Spleen (tissue), 11 donors: ENCODE data around the gene TBKBP1. TPM values are rescaled to one million over a fixed set of nuclear protein-coding genes. Genes with fewer than 3 reads are reported as not detected.

Experiments used
- DNase-seq: peaks from one replicate; pipeline ENCODE4 v3.0.0-alpha.2; 2020
- H3K27ac ChIP-seq, 8 donors: fragments of 200-600 bp; sonication (generic) in 7 of 8; 1 replicate in 4 of 8; 2 replicates in 4 of 8; pipeline versions ENCODE4 v1.5.0 to v1.8.0; 2016 to 2021; ENCODE audit warnings: inconsistent platforms in 4 of 8, mild to moderate bottlenecking in 4 of 8, moderate library complexity in 1 of 8
- H3K27me3 ChIP-seq, 7 donors: fragments of 200-600 bp; sonication (generic) in 6 of 7; replicated peaks in 1 of 7; 1 replicate in 4 of 7; 2 replicates in 3 of 7; pipeline versions ENCODE4 v1.5.0 to v1.8.0; 2016 to 2021; ENCODE audit warnings: inconsistent platforms in 3 of 7, mild to moderate bottlenecking in 1 of 7
- H3K36me3 ChIP-seq, 6 donors: fragments of 200-600 bp; sonication (generic) in 5 of 6; 1 replicate in 4 of 6; 2 replicates in 2 of 6; pipeline versions ENCODE4 v1.5.0 to v1.8.0; 2016 to 2021; ENCODE audit warnings: inconsistent platforms in 2 of 6
- H3K4me1 ChIP-seq, 6 donors: fragments of 200-600 bp; sonication (generic) in 5 of 6; 1 replicate in 3 of 6; 2 replicates in 3 of 6; pipeline versions ENCODE4 v1.5.0 to v1.8.0; 2016 to 2021; ENCODE audit warnings: inconsistent platforms in 3 of 6
- H3K4me3 ChIP-seq, 8 donors: fragments of 200-600 bp; sonication (generic) in 7 of 8; 1 replicate in 4 of 8; 2 replicates in 4 of 8; pipeline versions ENCODE4 v1.5.0 to v1.8.0; 2016 to 2021; ENCODE audit warnings: inconsistent platforms in 4 of 8, mild to moderate bottlenecking in 4 of 8, moderate library complexity in 2 of 8
- H3K9me3 ChIP-seq, 8 donors: fragments of 200-600 bp; sonication (generic) in 7 of 8; 1 replicate in 4 of 8; 2 replicates in 4 of 8; pipeline versions ENCODE4 v1.5.0 to v1.8.0; 2016 to 2021; ENCODE audit warnings: inconsistent platforms in 4 of 8
- CTCF ChIP-seq, 11 experiments: fragments of 200-600 bp in 7 of 11; fragments of 450-650 bp in 4 of 11; sonication (generic) in 4 of 11; IDR thresholded peaks in 8 of 11; conservative IDR thresholded peaks in 3 of 11; 1 replicate in 7 of 11; 2 replicates in 4 of 11; pipeline versions ENCODE4 v1.4.0 to v1.8.0; 2016 to 2021; ENCODE audit warnings: antibody characterized with exemption in 11 of 11, inconsistent platforms in 4 of 11, mild to moderate bottlenecking in 1 of 11
- POLR2A ChIP-seq, 3 donors: fragments of 450-650 bp; IDR thresholded peaks; one replicate each; pipeline ENCODE4 v1.5.1; 2017; ENCODE audit warnings: antibody characterized with exemption in 3 of 3, mild to moderate bottlenecking in 1 of 3
- POLR2AphosphoS5 ChIP-seq, 3 donors: sonication (generic); formaldehyde crosslinking; IDR thresholded peaks; one replicate each; pipeline ENCODE4 v1.5.1; 2017; ENCODE audit warnings: antibody characterized with exemption in 3 of 3
- WGBS, 5 donors: extraction: QIAGEN DNeasy Blood & Tissue Kit in 3 of 5; methylation state at CpG; one replicate each; pipeline versions ENCODE4 v1.1.5 to v1.1.7; 2013 to 2018; 5-methylcytosine and 5-hydroxymethylcytosine counted together
- intact Hi-C: fragments of 100-400 bp; cut with DNase I; formaldehyde crosslinking; loops from one replicate; pipeline ENCODE4 v1.15.0; 2023; ENCODE audit warnings: low total_unique reads
- polyA plus RNA-seq, 3 donors: library from polyadenylated mRNA; stranded (reverse); fragments of 200-250 nt; gene quantifications; one replicate each; pipeline ENCODE4 v1.2.1, GENCODE V29; 2013
- small RNA-seq, 4 donors: library from RNA; depleted of rRNA; stranded (forward); fragments of <200 nt; gene quantifications; one replicate each; pipeline ENCODE3, GENCODE V24; 2016
- total RNA-seq, 7 donors: library from RNA; depleted of rRNA in 3 of 7; stranded (reverse); fragments of >200 nt in 3 of 7; fragmentation: NEBNext Ultra II Directional in 4 of 7; extraction: Animal tissue kit (Norgen Biotek cat#: 25700) in 4 of 7; gene quantifications; one replicate each; pipeline versions ENCODE4 v1.1.0 to v1.2.1, GENCODE V29; 2016 to 2021
- donor health status: healthy with polysubstance abuse.
- donor health status: DM: no; HTN: no; CAD: no; lungs with moderate emphysema.
- donor health status: DM: no; HTN: no; CAD: no.
- donor health status: Bipolar disorder and iron deficiency.
- donor health status: healthy.
- donor health status: DM: no; HTN: no; CAD: no.
- donor health status: DM: yes; HTN: yes; CAD: no.

The TBKBP1 gene
- total and polyA plus RNA-seq, 10 donors = 3.8 to 28.0 (median 16.9) TPM

GRCh38 chr17:47757386-47757785, 63.4 kb downstream of the TBKBP1 start:
- intact Hi-C loops = no loop called here
- no peak for DNase-seq
- Histone ChIP-seq H3K36me3 (no peaks in the 10 kb centered on the region), H3K4me1 (no peaks in the 10 kb centered on the region), H3K27me3 (peaks cover 0 to 18% (median 0%) of the 10 kb centered on the region in 7 donors), H3K27ac (no peak overlapping the region), H3K9me3 (peaks cover 0 to 39% (median 26%) of the 10 kb centered on the region in 8 donors), H3K4me3 (no peak overlapping the region)
- WGBS, 5 donors = 33 to 64% (median 44%) methylated on average over 1 of the region's 1 CpG
- no peak for TF ChIP-seq POLR2A (IDR thresholded peaks at IDR 0.05)
- no peak for TF ChIP-seq POLR2AphosphoS5 (IDR thresholded peaks at IDR 0.05)
- TF ChIP-seq CTCF (IDR thresholded peaks at IDR 0.05 in 8 of 11, conservative IDR thresholded peaks at IDR 0.05 in 3 of 11) = no peak

GRCh38 chr17:47760409-47761140, 66.6 kb downstream of the TBKBP1 start:
- no peak for DNase-seq
- WGBS, 5 donors = 80 to 88% (median 82%) methylated on average over 5 of the region's 5 CpGs
- Histone ChIP-seq H3K36me3 (no peaks in the 10 kb centered on the region), H3K27me3 (peaks cover 0 to 15% (median 0%) of the 10 kb centered on the region in 7 donors), H3K27ac (no peak overlapping the region), H3K9me3 (peaks cover 0 to 49% (median 31%) of the 10 kb centered on the region in 8 donors), H3K4me3 (no peak overlapping the region), H3K4me1 (peaks cover 0 to 5% (median 0%) of the 10 kb centered on the region in 6 donors)
- intact Hi-C loops = no loop called here
- TF ChIP-seq POLR2A (IDR thresholded peaks at IDR 0.05) (no peak), CTCF (IDR thresholded peaks at IDR 0.05 in 8 of 11, conservative IDR thresholded peaks at IDR 0.05 in 3 of 11) (no peak)

Small RNA genes within 50 kb of the gene (small RNA-seq; reads per million reads assigned to genes)
- 0 reads per million in 4 donors for gene AC015674.1

Other genes with a start within 250 kb of the TBKBP1 start
- 100 to 1,000 TPM in 6 of 7 donors, 10 to 100 TPM in 1; 97.0 to 165 (median 114) TPM for gene NPEPPS, start 163.1 kb upstream of the TBKBP1 start, total RNA-seq
- 10 to 100 TPM; 19.2 to 28.6 (median 25.2) TPM for gene NPEPPS, start 163.1 kb upstream of the TBKBP1 start, polyA plus RNA-seq
- gene KPNB1, start 44.2 kb upstream of the TBKBP1 start, total RNA-seq = 100 to 1,000 TPM; 232 to 331 (median 259) TPM
- 10 to 100 TPM; 37.0 to 56.7 (median 49.0) TPM for gene KPNB1, start 44.2 kb upstream of the TBKBP1 start, polyA plus RNA-seq
- 10 to 100 TPM; 10.4 to 21.7 (median 12.2) TPM for gene TBX21, start 39.1 kb downstream of the TBKBP1 start, total RNA-seq
- gene TBX21, start 39.1 kb downstream of the TBKBP1 start, polyA plus RNA-seq = 1 to 10 TPM; 2.6 to 8.3 (median 3.8) TPM
- gene OSBPL7, start 127.6 kb downstream of the TBKBP1 start, total RNA-seq = 10 to 100 TPM; 17.3 to 33.3 (median 23.0) TPM
- gene OSBPL7, start 127.6 kb downstream of the TBKBP1 start, polyA plus RNA-seq = 10 to 100 TPM in 2 of 3 donors, 1 to 10 TPM in 1; 7.7 to 17.7 (median 10.7) TPM
- 10 to 100 TPM; 24.4 to 46.1 (median 32.2) TPM for gene MRPL10, start 137.4 kb downstream of the TBKBP1 start, total RNA-seq
- gene MRPL10, start 137.4 kb downstream of the TBKBP1 start, polyA plus RNA-seq = 10 to 100 TPM; 27.2 to 42.3 (median 36.2) TPM
- 1 to 10 TPM in 3 of 7 donors, under 1 TPM in 4; 0.42 to 1.3 (median 0.66) TPM for gene LRRC46, start 137.5 kb downstream of the TBKBP1 start, total RNA-seq
- 1 to 10 TPM; 1.0 to 1.4 (median 1.2) TPM for gene LRRC46, start 137.5 kb downstream of the TBKBP1 start, polyA plus RNA-seq
- gene SCRN2, start 147.1 kb downstream of the TBKBP1 start, total RNA-seq = 10 to 100 TPM; 37.5 to 59.4 (median 49.0) TPM
- 10 to 100 TPM; 38.9 to 58.0 (median 50.4) TPM for gene SCRN2, start 147.1 kb downstream of the TBKBP1 start, polyA plus RNA-seq
- 1 to 10 TPM in 5 of 7 donors, under 1 TPM in 2; 0.19 to 3.0 (median 2.0) TPM for gene SP6, start 157.0 kb downstream of the TBKBP1 start, total RNA-seq
- under 1 TPM; 0.11 to 0.90 (median 0.27) TPM for gene SP6, start 157.0 kb downstream of the TBKBP1 start, polyA plus RNA-seq
- gene SP2, start 202.1 kb downstream of the TBKBP1 start, total RNA-seq = 10 to 100 TPM; 11.9 to 22.6 (median 18.2) TPM
- 10 to 100 TPM in 1 of 3 donors, 1 to 10 TPM in 2; 4.5 to 10.7 (median 5.5) TPM for gene SP2, start 202.1 kb downstream of the TBKBP1 start, polyA plus RNA-seq
- 10 to 100 TPM; 23.6 to 28.9 (median 28.1) TPM for gene PNPO, start 247.4 kb downstream of the TBKBP1 start, total RNA-seq
- 10 to 100 TPM in 1 of 3 donors, 1 to 10 TPM in 2; 6.1 to 13.0 (median 8.5) TPM for gene PNPO, start 247.4 kb downstream of the TBKBP1 start, polyA plus RNA-seq